ENCODE measurements around the gene FNBP1.

- TF ChIP-seq CTCF (IDR thresholded peaks at IDR 0.05; ENCODE audit: insufficient read depth, low read length, poor library complexity, severe bottlenecking) (no peak), EZH2phosphoT487 (conservative IDR thresholded peaks at IDR 0.05; ENCODE audit: low read length) (no peak)
These were observed 176.4 kb downstream of the FNBP1 start for GRCh38 chr9:129866394-129867135.
